ENCODE data around the gene KCTD21.

Gene KCTD21

DNA sequence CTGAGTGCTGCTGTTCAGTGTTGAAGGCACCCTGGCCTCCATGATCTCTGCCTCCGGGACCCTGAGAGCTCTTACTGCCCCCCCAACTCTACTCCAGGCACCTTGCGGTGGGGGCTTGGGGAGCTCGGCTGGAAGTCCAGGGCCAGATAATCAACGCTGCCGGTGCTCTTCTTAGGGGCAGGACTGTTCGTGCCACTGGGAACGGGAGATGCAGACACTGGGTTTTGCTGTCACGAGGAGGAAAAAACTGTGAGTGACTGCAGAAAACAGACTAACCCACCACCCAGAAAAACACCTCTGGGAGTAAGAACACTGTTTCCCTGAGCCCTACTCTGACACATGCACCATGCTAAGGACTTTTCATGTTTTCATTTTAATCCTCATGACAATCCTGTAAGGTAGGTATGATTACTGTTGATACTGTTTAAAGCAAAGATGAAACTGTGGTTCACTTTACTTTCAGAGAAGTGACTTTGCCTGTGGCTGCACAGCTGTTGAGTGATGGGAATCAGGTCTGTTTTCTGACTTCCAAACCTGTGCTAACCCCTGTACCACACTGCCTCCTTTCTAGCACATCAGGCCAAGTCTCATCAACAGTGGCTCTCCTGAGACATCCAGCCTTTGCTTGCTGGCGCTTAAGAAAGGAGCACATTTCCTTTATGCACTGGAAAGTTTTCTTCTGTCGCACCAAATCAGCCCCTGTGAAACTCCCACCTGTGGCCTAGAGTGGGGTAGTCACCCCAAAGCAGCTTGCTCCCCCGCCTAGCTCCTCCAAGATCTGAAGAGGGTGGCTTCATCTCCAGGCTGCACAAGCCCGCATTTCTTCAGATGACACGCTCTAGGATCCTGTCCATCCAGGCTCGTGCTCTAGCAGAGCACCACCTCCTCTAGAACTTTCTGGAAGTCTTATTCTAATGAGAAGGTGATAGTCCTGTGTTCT, 32.1 kb upstream of the KCTD21 start:
- H3K4me3 ChIP-seq, result no peak overlapping the region
- no peak overlapping the region for H3K27ac ChIP-seq

DNA sequence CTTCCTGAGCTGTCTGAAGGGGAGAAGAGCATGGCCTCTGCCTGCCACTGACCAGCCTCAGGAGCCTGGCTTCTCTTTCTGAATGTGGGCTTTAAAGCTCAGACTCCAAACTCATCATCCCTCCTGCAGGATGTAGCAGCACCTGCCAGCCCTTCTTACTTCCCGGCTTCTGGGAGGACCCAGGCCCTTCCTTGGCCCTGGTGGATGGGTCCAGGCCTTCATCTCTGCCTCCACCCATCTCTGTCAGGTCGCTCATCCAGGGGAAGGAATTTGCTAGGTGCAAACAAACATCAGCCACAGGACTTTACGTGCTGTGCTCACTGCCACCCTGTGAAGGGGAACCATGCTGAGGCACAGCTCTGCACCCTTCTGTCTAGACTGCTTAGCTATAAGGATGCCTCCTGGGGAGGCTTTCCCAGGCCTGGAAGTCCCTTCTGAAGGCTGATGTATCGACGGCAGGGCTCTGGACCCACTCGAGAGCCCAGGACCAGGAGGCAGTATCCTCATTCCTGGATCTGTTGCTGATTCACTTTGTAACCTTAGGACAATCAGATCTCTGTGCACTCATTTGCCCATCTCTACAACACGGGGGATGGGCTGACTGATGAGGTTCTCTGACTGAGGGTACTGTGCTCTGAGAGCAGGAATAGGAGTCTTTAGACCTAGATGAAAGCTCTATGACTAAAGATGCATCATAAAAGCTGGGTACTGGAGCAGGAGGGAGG, 31.2 kb upstream of the KCTD21 start:
- H3K4me3 ChIP-seq, result no peak overlapping the region
- H3K27ac ChIP-seq, result no peak overlapping the region

GRCh38 chr11:78218707-78219492, 30.5 kb upstream of the KCTD21 start:
- H3K4me3 ChIP-seq, result no peak overlapping the region
- H3K27ac ChIP-seq, result no peak overlapping the region

DNA sequence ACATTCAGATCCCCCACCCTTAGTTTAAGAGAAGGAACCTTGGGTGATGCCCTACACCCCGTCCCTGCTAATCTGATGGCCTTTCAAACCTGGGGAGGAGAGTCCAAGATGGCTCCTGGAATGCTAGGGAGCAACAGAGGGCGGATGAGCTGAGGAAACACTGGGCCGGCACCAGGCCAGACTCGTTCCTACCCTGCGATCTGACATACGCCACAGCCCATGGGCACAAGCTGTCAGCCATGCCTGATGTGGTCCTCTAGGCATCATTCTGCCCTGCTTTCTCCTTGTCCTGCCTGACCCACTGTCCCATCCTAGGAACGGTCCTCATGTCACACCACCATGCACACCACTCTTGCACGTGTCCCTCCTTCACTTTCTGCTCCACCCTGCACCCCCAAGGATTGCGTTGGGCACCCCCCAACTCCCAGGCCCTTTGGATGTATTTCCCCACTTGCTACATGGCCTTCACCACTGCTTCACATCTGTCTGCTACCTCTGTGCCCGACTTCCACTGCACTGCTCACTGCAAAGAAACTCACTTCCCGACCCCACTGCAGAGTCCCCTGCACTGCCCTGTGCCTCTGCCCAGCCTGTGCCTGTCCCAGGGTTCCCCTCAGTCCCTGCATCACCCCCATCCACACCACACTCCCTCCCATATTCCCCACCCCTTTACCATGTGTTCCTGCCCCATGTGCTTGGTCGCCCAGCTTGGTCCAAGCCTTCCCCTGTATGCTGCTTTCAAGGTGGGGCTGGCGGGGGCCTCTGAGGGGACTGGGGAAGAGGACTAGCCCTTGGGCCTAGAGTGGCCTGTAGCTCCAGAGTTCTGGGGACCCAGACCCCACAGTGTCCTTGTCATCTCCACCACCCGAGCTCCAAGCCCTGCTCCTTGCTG, 29.5 kb upstream of the KCTD21 start:
- H3K4me3 ChIP-seq, result no peak overlapping the region
- no peak overlapping the region for H3K27ac ChIP-seq

DNA sequence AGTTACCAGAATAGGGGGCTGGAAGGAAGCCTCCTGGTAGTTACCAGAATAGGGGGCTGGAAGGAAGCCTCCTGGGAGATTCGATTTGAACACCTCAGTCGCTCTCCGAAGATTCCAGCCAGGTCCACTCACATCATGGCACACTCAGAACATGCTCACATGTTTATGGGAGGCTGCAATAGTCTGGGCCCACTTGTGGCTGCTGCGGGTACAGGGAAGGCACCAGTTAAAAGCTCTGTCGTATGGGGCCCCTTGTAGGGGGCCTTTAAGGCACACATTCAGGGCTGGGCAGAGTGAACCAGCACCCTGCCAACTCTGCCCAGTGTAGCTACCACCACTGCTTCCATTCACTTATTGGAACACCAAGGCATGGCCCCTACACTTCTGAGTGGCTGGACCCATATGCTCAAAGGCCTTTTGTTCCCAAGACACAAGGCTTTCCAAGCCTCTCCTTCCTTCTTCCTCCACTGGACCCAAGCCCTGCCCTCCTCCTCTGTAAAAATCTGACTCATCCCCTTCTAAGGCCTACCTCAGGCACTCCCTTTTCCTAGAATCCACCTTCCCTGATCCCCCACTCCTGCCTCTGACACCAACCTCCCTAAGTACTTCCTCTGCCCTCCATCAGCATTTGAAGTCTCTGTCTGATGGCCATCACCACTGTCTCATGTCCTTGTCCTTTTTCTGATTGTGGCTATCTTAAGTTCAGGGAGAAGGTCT, 28.3 kb upstream of the KCTD21 start:
- no peak overlapping the region for H3K27ac ChIP-seq
- no peak overlapping the region for H3K4me3 ChIP-seq

- H3K4me3 ChIP-seq, result no peak overlapping the region
- no peak overlapping the region for H3K27ac ChIP-seq
Measured at GRCh38 chr11:78216021-78216420, 27.6 kb upstream of the KCTD21 start.

DNA sequence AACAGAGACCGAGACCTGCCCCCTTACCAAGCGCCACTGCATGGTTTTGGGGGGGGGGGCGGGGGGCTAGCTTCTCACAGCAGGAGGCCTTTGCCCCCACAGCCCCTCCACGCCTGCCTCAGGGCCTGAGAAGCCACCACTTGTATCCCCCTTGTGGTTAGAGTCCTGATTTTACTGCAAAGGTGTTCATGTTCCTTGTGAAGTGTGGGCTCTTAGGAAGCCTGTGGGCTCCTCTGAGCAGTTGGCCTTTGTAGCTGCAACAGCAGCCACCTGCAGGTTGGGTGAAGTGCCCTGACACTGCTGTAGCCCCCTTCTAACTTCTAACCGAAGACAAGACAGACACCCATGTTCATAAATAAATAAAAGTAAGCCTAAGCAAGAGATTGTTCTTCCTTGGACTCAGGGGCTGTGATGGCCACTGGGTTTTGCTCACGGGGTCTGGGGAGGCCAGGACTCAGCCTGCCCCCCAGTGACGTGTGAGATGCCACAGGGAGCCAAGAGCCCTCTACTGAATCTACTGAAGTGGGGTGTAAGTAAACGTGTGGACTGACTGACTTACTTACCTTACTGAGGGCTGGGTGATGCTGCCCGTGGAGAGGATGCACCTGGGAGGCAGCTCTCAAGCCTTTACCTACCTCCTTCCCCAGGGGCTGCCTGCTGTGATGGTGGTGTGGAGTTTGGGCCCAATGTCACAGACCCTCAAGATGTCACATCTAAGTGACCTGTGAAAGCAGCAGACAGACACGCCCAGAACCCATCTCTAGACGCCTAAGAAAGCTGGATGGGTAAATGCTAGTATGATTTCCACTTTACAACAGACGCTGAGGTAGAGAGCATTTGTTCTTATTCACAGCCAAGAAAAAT, 26.1 kb upstream of the KCTD21 start:
- Histone ChIP-seq H3K4me3 (no peak overlapping the region), H3K27ac (no peak overlapping the region)

DNA sequence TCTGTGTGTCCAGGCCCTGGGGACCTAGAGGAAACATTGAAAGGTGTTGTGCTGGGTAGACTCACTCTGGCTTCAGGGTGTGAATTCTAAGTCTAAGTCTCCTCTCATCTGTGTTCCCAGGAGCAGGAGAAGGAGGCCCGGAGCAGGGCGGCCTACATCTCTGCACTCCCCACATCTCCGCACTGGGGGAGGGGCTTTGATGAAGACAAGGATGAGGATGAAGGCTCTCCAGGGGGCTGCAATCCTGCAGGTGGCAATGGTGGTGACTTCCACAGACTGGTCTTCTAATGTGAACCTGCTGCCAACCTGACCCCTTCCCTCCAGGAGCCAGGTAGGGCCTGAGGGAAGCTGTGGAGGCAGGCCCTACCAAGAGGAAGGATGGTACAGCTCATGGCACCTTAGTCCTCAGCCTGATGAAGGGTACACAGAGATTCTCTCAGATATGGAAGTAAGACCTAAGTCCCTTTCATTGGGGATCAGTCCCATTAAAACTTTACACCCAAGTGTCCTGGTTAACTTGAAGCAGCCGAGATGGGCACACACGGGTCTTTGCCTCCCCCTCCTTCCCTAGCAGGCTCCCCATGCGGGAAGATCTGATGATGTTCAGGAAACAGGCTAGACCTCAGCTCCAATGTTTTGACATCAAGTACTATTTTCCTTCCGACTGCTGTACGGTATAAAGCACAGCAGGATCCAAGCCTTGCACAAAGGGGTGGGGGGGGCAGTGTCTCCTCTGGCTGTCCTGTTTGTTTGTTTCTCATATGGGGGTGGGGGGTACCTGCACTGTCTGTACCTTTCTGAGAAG, 25.3 kb upstream of the KCTD21 start:
- H3K4me3 ChIP-seq, result no peak overlapping the region
- no peak overlapping the region for H3K27ac ChIP-seq

GRCh38 chr11:78212586-78213371, 24.4 kb upstream of the KCTD21 start:
- H3K4me3 ChIP-seq, result no peak overlapping the region
- peak overlapping the region in 3 of 21 experiments; percentile 3 to 24 (median 17) for H3K27ac ChIP-seq

- no peak overlapping the region for H3K4me3 ChIP-seq
- H3K27ac ChIP-seq, result no peak overlapping the region
Measured at GRCh38 chr11:78211565-78211964, 23.1 kb upstream of the KCTD21 start.

- Histone ChIP-seq H3K4me3 (no peak overlapping the region), H3K27ac (no peak overlapping the region)
Measured at GRCh38 chr11:78210000-78210608, 21.7 kb upstream of the KCTD21 start.

DNA sequence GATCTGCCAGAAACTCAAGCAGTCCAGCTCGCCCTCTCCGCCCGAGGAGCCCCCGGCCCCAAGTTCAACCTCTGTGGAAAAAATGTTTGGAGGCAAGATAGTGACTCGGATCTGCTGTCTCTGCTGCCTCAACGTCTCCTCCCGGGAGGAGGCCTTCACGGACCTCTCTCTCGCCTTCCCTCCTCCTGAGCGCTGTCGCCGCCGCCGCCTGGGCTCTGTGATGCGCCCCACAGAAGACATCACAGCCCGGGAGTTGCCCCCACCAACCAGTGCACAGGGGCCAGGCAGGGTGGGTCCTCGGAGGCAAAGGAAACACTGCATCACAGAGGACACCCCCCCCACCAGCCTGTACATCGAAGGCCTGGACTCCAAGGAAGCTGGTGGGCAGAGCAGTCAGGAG, 21.1 kb upstream of the KCTD21 start:
- Histone ChIP-seq H3K27ac (no peak overlapping the region), H3K4me3 (no peak overlapping the region)

DNA sequence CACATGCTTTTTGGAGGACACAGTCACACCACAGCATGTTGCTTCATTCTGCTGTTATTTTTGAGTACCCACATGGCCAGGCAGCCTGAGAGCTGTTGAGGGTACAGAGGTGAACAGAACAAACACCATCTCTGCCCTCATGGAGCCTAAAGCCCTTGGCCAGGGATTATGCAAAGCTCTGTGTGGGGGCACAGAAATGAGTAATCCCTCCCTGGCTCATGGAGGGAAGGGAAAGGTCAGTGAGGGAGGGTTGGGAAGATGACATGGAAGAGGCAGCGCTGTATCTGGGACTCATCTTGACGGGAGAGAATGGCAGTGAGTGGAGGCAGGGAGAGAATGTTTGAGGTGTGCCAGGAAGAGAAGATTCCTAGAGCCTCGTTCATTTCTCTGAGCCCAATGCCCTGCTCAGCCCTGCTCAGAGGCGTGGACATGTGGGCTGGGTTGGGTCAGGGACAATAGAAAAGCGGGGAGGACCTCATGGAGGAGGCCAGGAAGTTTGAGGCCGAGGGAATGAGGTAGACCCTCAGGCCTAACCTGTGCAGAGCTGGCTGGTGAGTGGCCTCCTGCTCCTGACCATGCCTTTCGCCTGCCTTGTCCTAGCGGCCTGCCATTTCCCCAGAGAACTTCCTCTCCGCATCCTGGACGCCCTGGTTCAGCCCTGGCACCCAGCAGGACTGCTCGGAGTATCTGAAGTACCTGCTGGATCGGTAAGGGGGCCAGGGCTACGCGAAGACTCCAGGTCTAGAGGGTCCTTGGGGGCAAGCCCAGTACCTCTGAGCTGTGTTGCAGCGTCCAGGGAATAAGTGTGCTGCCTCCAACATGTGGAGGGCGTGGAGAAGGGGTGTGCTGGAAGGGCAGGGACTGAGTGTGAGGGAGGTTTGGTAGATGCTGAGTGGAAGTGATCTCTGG, 20.1 kb upstream of the KCTD21 start:
- H3K27ac ChIP-seq, result no peak overlapping the region

GRCh38 chr11:78207532-78208256, 19.3 kb upstream of the KCTD21 start:
- H3K27ac ChIP-seq, result no peak overlapping the region

More for the DNA sequence above, 20.1 kb upstream of the KCTD21 start:
- H3K4me3 ChIP-seq, result no peak overlapping the region

More at GRCh38 chr11:78207532-78208256, 19.3 kb upstream of the KCTD21 start:
- H3K4me3 ChIP-seq, result no peak overlapping the region

Data from skin epidermis (tissue), 12 donors.